NCI-H1105 (cell line): Measurements from ENCODE around the gene BAK1.
"Not testable (repeated sequence)": the region's sequence is repeated elsewhere in the genome, so short reads cannot be mapped to it uniquely, and the experiment has no call there.

Source experiments
- DNase-seq: peaks from one replicate; lab custom pipeline; 2025; lab: John Stamatoyannopoulos, UW

Gene BAK1

DNA sequence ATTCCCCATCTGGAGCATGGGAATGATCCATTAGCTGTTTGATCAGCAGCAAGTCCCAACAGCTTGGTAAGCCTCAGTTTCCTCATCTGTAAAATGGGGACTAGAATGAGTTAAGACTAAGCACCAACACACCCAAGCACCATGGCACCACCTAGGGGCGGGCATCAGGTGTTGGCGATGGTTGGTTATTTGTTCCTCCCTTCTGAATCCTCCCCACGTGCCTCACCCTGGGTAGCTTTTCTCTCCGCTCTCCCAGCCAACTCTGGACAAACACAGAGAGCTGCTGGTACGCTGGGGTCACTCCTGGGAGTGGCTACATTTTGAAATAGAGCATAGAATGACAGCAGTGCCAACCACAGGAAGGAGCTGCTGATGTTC lies 27.7 kb upstream of the BAK1 start:
- DNase-seq: no peak

DNA sequence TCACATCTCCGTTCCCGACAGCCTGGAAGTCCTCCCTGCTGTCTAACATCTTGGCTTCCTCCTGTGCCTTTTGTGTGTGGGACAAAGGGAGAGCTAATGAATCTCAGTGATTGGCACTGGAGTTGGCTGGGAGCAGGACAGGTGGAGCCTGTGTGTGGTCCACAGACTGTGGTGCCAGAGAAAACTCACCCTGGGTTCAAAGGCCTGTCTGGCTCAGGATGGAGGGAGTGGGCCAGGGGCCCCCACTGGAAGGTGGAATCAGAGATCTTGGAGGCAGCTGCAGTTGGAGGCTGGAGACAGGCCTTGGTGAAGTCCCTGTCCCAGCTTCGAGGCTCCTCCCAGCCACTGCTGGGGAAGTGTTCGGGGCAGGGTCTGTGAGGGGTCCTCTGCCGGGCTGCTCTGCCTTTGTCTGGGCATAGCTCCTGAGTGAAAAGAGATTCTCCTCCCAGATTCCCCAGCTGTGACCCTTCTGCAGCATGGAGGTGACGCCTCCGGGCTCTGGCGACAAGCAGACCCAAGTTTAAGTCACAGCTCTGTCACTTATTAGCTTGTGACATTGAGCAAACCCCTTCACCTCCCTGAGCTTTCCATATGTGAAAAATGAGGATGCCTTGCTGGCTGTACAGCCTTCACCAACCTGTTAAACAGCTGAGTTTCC lies 27.2 kb upstream of the BAK1 start:
- no peak for DNase-seq

DNA sequence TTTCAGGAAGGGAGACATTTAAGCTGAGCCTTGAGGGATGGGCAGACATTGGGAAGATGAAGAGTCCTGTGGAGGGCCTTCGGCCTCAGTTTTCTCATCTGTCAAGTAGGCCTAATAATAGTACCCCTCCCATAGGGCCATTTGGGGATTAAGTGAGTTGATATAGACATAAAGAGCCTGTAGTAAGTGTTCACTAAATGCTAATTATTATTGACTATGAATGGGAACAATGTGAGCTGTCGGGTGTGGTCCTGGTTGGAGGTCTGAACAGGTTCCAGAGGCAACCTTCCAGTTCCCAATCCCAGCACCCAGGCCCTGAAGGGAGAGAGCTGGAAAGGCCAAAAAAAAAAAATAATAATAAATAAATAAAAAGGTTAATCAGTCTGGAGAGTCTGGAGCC lies 26.6 kb upstream of the BAK1 start:
- no peak for DNase-seq

DNA sequence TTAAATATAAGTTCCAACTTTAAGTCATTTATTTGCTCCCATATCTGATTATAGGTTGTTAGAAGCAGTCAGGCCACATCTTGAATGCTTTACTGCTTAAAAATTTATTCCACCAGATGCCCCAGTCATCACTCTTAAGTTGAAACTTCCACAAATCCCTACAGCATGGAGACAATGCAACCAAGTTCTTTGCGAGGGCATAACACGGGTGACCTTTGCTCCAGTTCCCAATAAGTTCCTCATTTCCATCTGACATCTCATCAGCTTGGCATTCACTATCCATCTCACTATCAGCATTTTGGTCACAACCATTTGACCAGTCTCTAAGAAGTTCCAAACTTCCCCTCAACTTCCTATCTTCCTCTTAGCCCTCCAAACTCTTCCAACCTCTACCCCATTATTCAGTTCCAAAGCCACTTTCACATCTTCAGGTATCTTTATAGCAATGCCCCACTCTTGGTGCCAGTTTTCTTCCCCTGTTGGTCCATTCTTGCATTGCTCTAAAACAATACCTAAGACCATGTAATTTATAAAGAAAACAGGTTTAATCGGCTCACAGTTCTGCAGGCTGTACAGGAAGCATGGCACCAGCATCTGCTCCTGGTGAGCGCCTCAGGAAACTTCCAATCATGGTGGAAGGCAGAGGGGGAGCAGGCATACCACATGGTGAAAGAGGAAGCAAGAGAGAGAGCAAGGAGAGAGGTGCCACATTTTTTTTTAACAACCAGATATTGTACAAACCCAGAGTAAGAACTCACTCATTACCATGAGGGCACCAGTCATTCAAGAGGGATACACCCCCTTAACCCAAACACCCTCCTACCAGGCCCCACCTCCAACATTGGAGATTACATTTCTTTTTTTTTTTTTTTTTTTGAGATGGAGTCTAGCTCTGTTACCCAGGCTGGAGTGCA lies 25.1 kb upstream of the BAK1 start:
- no peak for DNase-seq

DNA sequence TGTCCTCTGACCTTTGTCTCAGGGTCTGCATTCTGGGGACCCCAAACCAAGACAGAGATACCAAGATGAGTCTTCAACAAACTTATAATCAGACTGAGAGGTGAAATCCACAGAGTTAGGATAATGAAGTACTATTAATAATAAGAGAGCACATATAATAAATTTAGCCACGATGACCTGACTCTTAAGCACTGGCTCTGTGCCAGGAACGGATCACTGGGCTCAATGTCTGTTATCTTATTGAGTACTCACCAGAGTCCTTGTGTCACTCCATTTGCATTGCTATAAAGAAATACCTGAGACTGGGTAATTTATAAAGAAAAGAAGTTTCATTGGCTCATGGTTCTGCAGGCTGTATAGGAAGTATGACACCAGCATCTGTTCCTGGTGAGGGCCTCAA lies 22.1 kb upstream of the BAK1 start:
- DNase-seq: no peak

DNA sequence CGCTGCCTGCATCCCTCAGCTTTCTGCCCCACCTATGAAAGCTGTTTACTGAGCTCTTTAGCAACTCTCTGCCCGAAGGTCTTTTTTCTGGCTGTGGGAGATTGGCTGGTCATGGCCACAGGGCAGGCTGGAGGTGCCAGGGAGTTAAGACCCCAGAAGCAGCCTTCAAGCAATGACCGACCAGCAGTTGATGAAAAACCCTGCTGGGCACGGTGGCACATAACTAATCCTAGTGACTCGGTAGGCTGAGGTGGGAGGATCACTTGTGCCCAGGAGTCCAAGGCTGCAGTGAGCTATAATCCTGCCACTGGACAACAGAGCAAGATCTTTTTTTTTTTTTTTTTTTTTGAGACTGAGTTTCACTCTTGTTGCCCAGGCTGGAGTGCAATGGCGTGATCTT lies 20.7 kb upstream of the BAK1 start:
- DNase-seq: no peak

DNA sequence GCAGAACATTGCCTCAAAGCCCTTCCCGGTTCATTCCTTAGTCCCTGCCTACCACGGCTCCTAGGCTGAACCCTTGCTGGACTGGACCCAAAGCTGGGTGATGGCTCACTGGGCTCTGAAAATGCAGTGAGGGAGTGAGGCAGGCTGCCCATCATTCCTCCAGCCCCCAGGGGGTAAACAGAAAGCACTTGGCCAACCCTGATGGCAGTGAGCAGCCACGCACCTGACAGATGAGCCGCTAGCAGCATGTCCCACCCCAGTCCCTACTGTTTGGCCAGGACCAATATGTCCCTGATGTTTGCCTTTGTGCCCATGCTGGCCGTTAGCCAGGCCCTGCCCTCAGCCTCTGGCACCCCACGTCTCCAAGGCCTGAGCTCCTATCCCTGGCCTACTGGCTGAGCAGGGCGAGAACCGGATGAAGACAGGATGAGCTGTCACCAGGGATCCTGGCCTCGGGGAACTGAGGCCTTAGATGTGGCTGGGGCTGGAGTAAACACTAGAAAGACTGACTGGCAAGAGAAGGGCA lies 19.4 kb upstream of the BAK1 start:
- no peak for DNase-seq

DNA sequence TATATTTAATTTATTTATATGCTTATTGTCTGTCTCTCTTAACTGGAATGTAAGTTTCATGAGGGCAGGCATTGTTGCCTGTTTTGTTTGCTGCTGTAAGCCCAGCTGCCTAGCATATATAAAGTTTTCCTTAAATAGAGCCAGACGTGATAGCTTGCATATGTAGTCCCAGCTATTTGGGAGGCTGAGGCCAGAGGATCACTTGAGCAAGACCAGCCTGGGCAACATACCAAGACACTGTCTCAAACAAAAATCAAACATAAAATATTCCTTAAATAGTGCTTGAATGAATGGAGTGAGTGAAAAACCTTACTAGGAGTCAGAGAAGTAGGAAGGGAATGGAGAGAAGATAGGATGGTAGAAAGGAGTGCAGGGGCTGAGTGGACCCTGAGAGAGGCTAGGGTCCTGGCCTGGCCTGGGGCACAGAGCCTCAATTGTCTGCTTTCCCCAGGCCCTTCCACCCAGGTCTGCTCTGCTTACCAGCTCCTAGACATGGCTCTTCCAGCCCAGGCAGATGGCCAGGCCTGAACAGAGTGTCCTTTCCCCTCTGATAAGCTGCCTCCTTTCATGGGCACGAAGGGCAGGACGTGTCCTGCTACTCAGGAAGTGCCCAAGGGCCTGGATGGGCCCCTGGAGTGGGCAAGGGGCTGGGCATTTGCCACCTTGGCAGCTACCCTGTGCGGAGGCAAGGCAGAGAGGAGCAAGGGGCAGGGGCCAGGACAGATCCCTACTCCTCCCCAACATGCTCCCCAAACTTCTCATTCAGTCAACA lies 17.7 kb upstream of the BAK1 start:
- DNase-seq: no peak

DNA sequence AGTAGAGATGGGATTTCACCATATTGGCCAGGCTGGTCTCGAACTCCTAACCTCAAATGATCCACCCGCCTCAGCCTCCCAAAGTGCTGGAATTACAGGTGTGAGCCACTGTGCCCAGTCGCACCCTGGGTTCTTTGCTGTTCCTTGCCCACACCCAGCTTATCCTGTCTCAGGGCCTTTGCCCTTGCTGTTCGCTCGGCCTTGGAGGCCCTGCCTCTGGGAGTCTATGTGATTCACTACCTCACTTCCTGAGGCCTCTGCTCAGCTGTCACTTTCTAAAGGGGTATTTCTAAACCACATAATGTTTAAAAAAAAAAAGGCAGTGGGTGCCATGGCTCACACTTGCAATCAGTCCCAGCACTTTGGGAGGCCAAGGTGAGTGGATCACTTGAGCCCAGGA lies 16.8 kb upstream of the BAK1 start:
- DNase-seq: not testable (repeated sequence)

DNA sequence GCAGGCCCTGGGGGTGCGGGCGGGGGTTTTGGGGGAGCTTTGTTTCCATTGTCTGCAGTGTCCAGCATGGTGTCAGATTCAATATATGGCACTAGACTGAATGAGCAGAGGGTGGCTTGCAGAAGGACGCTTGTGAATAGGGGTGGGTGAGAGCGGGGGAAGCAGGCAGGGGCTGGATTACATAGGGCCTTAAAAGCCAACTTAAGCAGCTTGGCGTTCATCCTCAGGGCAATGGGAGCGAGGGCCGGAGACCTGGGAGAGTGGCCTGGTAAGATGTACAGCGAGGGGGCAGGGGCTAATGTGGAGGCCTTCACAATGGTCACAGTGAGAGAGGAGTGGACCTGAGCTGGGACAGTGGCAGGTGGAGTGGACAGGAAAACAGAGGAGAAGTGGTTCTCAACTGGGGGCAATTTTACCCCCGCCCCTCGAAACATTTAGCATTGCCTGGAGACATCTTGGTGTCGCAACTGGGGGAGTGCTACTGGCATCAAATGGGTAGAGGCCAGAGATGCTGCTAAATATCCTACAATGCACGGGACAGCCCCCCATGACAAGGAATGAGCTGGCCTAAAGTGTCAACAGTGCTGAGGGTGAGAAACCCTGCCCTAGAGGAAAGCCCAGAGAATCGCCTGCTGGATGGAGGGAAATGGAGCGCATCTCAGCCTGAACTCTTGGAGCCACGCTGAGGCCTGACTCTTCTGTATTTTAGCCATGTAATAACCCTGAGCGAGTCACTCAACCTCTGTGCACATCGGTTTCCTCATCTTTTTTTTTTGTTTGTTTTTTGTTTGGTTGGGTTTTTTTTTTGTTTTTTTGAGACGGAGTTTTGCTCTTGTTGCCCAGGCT lies 15.1 kb upstream of the BAK1 start:
- DNase-seq: no peak

DNA sequence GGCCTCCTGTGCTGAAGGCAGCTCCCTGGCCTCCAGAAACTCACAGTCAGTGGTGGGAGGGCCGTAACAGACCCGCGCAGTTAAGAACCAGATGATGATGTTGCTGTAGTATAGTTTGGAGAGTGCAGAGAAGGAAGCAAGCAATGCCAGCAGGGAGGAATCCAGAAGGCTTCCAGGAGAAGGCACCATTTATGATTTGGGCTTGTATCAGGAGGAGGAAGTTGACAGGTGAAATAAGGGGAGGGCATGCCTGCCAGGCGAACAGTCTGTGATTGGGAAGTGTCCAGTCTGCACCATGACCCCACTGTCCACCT lies 13.3 kb upstream of the BAK1 start:
- DNase-seq: no peak

DNA sequence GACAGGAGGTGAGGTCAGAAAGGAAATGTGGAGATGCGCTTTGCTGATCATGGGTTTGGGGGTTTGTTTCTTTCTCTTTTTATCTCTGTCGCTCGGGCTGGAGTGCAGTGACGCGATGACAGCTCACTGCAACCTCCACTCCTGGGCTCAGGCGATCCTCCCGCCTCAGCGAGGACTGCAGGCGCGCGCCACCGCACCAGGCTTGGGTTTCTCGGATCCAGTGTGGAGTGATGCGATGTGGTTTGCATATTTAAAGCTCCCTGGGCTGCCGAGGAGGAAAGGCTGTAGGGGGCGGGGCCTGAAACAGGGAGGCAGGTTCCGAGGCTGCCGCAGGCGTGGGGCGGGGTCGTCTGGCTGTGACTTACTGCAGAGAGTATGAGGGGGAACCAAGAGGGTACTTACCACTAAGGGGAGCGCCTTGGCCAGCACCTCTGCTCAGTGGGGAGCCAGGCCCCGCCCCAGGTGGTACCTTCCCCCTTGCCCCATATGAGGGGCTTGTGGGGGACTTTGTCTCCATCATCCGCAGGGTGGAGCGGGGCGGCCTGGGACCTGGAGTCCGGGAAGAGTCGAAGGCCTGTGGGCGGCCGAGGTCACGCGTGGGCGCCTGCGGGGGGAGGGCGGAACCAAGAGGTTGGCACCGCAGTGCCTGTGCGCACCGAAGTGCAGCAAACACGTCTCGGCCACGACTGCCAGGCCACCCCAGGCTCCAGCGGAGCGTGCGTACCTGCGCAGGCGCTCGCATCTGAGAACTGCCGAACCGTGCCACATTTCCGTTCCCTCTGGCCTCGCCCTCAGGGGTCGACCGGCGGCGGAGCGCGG lies 12.7 kb upstream of the BAK1 start:
- DNase-seq: no peak

DNA sequence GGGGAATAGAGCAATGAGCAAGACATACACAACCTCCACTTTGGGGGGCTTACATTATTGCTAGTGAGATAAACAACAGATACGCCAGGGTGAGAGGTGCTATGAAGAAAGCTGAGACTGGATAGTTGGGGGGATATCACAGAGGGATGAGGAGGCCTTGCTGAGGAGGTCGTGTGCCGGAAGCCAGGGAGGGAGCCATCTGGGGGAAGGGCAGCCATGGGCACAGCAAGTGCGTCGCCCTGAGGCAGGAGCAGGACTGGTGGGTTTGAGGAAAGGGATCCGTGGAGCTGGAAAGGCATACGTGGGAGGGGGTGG lies 12.2 kb upstream of the BAK1 start:
- DNase-seq: no peak

DNA sequence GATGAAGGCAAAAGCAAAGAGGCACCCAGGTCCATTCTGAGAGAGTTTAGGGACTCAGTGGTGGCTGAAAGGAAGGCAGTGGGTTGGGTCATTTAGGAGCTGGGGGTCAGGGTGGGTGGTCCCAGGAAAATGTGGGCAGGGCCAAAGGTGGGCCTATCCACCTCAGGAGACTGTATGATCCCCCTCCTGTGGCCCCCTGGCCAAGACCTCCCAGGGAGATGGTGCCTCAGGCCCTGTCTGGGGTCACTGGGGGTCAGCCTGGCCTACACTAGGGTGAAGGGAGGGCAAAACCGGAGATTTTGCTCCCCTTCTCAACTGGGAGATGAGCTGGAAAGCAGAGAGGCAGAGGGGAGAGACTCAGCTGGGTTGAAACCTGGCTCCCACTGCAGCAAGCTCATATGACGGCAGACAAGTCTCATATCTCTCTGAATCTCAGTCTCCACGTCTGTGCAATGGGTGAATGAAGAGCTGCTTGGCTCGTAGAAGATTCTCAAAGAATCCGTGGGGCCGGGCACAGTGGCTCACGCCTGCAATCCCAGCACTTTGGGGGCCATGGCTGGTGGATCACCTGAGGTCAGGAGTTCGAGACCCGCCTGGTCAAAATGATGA lies 11.5 kb upstream of the BAK1 start:
- no peak for DNase-seq

DNA sequence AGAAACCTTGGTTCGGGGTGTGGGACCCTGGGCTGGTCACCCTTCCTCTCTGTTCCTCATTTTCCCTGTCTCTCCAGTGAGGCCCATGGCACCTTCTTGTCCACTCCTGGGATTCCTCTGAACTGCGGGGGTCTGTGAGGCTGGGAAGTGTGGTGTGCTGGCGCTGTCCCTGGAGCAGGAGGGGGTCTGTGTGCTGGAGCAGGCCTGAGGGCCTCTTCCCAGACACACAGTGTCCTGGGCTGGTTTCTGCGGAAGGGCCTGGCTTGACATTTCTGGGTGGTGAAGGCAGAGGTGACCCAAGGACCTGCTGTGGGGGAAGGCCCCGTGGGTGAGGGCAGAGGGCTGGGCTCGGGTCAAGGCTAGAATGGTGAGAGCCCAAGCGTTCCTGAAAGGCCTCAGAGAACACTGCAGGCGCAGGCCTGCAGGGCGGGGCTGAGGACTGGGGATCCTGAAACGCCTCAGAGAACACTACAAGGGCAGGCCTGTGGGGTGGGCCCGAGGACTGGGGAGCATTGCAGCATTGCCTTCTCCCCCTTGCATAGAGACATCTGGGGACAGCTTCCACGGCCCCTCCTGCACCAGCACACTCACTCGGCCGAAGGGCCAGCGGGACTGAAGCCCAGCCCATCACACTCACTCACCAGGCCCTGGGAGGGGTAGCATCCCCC lies 10.6 kb upstream of the BAK1 start:
- DNase-seq: no peak

DNA sequence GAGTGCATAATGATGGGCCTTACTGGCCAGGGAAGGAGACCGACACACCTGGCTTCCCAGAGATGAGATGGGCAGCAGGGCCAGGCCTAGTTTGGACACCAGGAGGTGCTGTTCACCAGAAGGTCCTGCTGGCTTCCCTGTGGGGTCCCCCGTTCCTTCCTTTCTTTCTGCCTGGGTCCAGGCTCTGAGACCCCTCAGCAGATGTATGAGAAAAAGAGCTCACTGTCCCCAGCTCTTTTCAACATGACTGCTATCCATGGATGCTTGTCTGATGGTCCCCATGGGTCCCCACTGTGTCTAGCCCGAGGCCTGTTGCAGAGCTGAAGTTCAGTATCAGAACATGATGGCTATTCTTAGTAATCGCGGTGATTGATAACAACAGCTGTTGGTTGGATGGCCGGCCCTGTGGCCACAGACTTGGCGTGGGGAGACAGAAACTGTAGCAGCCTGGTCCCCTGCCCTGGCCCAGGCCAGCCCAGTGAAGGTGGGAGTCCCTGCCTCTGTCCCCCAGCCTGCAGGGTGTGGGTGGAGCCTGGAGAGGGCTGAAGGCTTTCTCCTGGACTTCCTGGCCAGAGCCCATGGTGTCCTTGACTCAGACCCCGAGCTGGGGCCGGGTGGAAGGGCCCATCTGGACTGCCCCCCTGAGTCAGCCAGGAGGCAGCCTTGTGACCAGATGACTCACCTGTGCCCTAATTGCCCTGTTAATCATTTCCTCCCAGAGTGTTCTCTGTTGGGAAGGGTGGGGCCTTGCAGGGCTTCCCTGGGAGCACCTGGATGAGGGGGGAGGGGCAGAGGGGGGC lies 9.9 kb upstream of the BAK1 start:
- DNase-seq: no peak

DNA sequence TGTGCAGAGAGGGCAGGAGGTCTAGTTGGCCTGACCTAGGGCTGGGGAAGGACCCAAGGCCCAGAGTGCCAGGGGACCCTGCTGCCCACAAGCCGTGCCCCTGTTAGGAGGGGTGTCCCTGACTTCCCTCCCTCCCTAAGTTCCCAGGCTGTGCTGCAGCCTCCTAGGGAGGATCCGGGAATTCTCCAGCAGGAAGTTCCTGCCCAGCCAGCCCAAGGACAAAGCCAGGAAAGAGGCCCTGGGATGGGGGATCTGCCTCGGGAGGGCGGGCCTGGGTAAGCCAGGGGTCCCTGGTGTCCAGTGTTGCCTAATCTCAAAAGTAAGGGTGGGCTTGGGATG lies 9.3 kb upstream of the BAK1 start:
- no peak for DNase-seq

DNA sequence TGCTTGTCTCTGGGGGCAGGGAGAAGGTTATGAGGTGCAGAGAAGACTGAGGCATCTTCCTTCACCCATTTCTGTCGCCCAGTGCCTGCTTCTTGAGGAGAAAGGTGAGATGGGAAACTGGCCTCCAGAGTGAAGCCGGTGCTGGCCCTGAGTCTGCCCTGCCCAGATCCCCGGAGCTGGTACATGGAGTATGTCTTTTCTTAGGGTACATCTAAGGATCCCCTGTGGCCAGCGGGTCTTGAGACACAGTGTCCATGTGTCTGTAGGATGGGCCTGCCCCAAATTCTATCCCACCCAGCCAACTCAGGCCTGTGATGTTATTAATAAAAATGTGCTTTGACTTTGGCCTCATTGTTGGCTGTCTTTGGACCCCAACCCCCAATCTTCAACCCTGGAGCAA lies 8.8 kb upstream of the BAK1 start:
- DNase-seq: no peak

DNA sequence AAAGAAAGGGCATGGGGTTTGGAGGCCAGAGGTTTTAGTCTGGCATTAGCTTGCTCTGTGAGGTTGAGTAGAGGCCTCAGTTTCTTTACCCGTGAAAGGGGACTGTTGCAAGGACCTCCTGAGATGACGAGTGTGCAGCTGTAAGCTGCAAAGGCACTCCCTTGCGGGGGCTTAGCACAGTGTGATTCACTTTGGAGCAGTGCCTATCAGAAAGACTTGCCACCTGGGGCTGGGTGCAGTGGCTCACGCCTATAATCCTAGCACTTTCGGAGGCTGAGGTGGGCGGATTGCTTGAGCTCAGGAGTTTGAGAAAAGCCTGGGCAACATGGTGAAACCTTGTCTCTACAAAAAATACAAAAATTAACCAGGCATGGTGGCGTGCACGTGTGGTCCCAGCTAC lies 7.5 kb upstream of the BAK1 start:
- DNase-seq: no peak
